ENCODE results near the gene P3H2.

The P3H2 gene

GRCh38 chr3:189995129-189995528 is 125.6 kb downstream of the P3H2 start:
- in situ Hi-C loops (cut with MboI; ENCODE audit: low sequenced_read_pairs) = no loop called here

- in situ Hi-C loops (cut with MboI; ENCODE audit: low sequenced_read_pairs) = no loop called here
These were observed 129.9 kb downstream of the P3H2 start for GRCh38 chr3:189990826-189991225.

- in situ Hi-C loops (cut with MboI; ENCODE audit: low sequenced_read_pairs) = no loop called here
These were observed 131.8 kb downstream of the P3H2 start for GRCh38 chr3:189988854-189989253.

- in situ Hi-C loops (cut with MboI; ENCODE audit: low sequenced_read_pairs) = no loop called here
These were observed 132.4 kb downstream of the P3H2 start for GRCh38 chr3:189988322-189988721.

GRCh38 chr3:189985948-189986347 is 134.7 kb downstream of the P3H2 start:
- in situ Hi-C loops (cut with MboI; ENCODE audit: low sequenced_read_pairs) = no loop called here

GRCh38 chr3:189983612-189984011 is 137.1 kb downstream of the P3H2 start:
- in situ Hi-C loops (cut with MboI; ENCODE audit: low sequenced_read_pairs) = no loop called here

- in situ Hi-C loops (cut with MboI; ENCODE audit: low sequenced_read_pairs) = no loop called here
These were observed 138.3 kb downstream of the P3H2 start for GRCh38 chr3:189982321-189982945.

- in situ Hi-C loops (cut with MboI; ENCODE audit: low sequenced_read_pairs) = no loop called here
These were observed 139.0 kb downstream of the P3H2 start for GRCh38 chr3:189981668-189982067.

- in situ Hi-C loops (cut with MboI; ENCODE audit: low sequenced_read_pairs) = no loop called here
These were observed 141.9 kb downstream of the P3H2 start for GRCh38 chr3:189978753-189979152.

GRCh38 chr3:189977174-189977573 is 143.5 kb downstream of the P3H2 start:
- in situ Hi-C loops (cut with MboI; ENCODE audit: low sequenced_read_pairs) = no loop called here

GRCh38 chr3:189975391-189975990 is 145.2 kb downstream of the P3H2 start:
- in situ Hi-C loops (cut with MboI; ENCODE audit: low sequenced_read_pairs) = no loop called here

- in situ Hi-C loops (cut with MboI; ENCODE audit: low sequenced_read_pairs) = loop anchor here (25.0 kb wide), 1 partner anchor 338 kb away; the partner anchor contains the start of gene CLDN1
These were observed 146.3 kb downstream of the P3H2 start for GRCh38 chr3:189974359-189974758.

GRCh38 chr3:189967254-189967865 is 153.3 kb downstream of the P3H2 start:
- in situ Hi-C loops (cut with MboI; ENCODE audit: low sequenced_read_pairs) = loop anchor here (10.0 to 25.0 kb wide), 2 partner anchors 227 to 345 kb away; partner anchors contain the start of gene CLDN1

- in situ Hi-C loops (cut with MboI; ENCODE audit: low sequenced_read_pairs) = loop anchor here (10.0 to 25.0 kb wide), 2 partner anchors 228 to 345 kb away; partner anchors contain the start of gene CLDN1
These were observed 153.9 kb downstream of the P3H2 start for GRCh38 chr3:189966843-189967242.

- in situ Hi-C loops (cut with MboI; ENCODE audit: low sequenced_read_pairs) = loop anchor here (10.0 to 25.0 kb wide), 2 partner anchors 230 to 348 kb away; partner anchors contain the start of gene CLDN1
These were observed 155.9 kb downstream of the P3H2 start for GRCh38 chr3:189964623-189965332.

GRCh38 chr3:189962466-189962865 is 158.2 kb downstream of the P3H2 start:
- in situ Hi-C loops (cut with MboI; ENCODE audit: low sequenced_read_pairs) = loop anchor here (10.0 to 25.0 kb wide), 2 partner anchors 232 to 350 kb away; partner anchors contain the start of gene CLDN1

- in situ Hi-C loops (cut with MboI; ENCODE audit: low sequenced_read_pairs) = loop anchor here (10.0 to 25.0 kb wide), 2 partner anchors 233 to 351 kb away; partner anchors contain the start of gene CLDN1
These were observed 159.1 kb downstream of the P3H2 start for GRCh38 chr3:189961522-189962161.

- in situ Hi-C loops (cut with MboI; ENCODE audit: low sequenced_read_pairs) = loop anchor here (10.0 to 25.0 kb wide), 2 partner anchors 234 to 351 kb away; partner anchors contain the start of gene CLDN1
These were observed 159.6 kb downstream of the P3H2 start for GRCh38 chr3:189961086-189961485.

- in situ Hi-C loops (cut with MboI; ENCODE audit: low sequenced_read_pairs) = loop anchor here (25.0 kb wide), 1 partner anchor 357 kb away; the partner anchor contains the start of gene CLDN1
These were observed 165.7 kb downstream of the P3H2 start for GRCh38 chr3:189954733-189955665.

All from HL-60/S4 (cell line).